HG03469 (cell line): ENCODE measurements around the gene TMED3.

Experiments used
- ATAC-seq: cut with Tn5 transposase; IDR thresholded peaks from one replicate; pipeline ENCODE4 v1.9.1; 2021; ENCODE audit warnings: mild to moderate bottlenecking, moderate library complexity, moderate number of reproducible peaks; ENCODE audit not compliant: unreplicated experiment

Gene TMED3

GRCh38 chr15:79310985-79311900, at the start of gene TMED3:
TSS of gene TMED3 (plus strand) at chr15:79311112. CDS start at chr15:79311250, 138 bp downstream.
- peak; percentile 85 for ATAC-seq

GRCh38 chr15:79261836-79262235, 49.1 kb upstream of the TMED3 start:
- ATAC-seq, result no peak

GRCh38 chr15:79265167-79265566, 45.7 kb upstream of the TMED3 start:
- ATAC-seq, result no peak

DNA sequence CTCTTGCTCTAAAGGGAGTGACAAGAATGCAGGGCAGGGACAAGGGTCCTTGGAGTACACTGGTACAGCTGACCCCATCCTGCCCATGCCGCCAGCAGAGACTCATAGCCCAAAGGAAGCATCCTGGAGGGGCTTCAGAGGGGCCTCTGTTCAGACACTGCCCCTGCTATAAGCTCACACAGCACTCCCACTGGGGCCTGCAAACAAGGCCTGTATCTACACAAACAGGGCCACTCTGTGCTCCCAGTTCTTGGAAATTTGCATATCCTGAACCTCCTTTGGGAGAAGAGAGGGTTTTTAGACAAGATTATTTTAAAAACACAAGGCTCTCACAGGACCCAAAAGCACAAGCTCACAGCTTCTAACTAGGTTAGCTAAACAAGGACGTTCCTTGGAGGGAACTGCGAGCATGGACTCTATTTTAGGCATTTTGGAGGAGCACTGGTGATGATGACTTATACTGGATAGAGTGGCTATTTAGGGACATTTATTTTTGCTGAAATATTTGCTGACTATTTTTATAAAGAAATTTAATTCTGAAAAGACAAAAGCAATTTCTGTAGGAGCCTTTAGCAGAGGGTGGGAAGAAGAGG, 44.8 kb upstream of the TMED3 start:
- no peak for ATAC-seq

- no peak for ATAC-seq
These were observed 28.3 kb upstream of the TMED3 start, which contains the start of gene ANKRD34C for GRCh38 chr15:79282371-79283251. TSS of gene ANKRD34C (plus strand) at chr15:79282722. CDS start at chr15:79293285, 10,563 bp downstream.

DNA sequence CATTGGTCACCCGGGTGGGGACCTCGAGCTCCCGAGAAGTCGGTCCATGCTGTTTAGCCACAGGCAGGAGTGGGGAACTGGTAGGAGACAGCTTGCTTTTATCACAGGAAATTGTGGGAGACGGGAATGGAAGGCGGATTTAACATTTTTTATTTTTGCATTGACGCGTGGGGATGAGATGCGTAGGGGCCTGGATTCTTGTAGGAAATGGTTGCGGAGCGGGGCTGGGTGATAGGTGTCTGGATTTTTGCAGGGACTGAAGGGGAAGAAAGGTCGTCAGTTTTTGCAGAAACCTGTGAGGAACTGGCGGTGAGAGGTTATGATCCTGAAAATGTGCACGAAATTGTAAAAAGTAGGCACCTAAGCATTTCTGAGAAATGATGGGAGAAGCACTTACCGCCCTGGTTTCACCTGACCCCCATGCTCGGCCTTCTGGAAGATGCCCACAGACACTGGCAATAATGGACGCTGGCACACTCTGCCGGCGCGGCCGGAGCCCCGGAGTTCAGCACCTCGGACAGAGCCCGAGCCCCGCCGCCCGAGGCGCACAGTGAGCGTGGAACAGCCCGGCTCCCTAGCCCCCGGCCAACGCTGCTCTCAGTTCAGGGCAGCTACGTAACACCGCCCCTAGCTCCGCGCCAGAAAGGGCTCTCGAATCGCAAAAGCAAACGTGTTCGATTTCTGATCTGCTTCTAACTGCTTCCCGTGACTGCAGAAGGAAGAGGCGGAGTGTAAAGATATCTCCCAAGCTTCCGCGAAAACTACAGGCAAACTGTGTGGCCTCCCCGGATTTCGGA, 27.5 kb upstream of the TMED3 start:
- ATAC-seq, result no peak

GRCh38 chr15:79290642-79291275, 20.2 kb upstream of the TMED3 start:
- ATAC-seq, result no peak

DNA sequence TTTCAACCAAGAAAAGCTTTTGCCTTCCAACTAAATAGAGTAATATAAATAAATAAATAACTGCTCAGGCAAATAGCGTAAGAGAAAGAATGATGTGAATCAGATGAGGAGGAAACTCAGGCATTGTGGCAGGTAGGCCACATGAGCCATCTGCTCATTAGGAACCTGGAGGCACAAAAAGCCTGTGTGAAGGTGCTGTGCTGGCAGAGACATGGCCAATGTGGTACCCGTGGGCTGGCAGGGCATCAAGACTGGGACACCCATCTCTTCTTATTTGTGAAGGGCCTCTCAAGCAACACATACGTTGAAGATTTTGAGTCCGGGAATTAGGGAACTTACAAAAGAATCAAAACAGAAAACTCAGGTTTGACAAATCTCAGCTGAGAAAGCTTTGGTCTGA, 18.9 kb upstream of the TMED3 start:
- ATAC-seq, result no peak

GRCh38 chr15:79294075-79294474, 16.8 kb upstream of the TMED3 start:
- no peak for ATAC-seq

DNA sequence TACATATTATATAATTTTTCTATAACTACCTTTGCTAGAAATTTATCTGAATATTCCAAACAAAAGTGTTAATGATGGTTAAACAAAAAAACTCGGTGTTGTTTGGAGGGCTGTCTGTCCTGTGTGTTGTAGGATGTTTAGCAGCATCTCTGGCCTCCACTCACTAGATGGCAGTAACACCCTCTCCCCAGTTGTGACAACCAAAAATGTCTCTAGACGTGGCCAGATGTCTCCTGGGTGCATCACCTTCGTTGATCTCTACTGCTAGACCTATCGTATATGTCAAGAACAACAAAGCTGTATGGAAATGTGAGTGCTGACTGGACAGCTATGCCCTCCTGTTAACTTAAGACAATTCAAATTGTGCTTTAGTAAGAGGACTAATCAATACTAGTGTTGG, 14.3 kb upstream of the TMED3 start:
- ATAC-seq, result no peak

- ATAC-seq, result no peak
These were observed 11.6 kb upstream of the TMED3 start for GRCh38 chr15:79299126-79299840.

- no peak for ATAC-seq
These were observed 11.1 kb upstream of the TMED3 start for GRCh38 chr15:79299841-79300235.

- ATAC-seq, result no peak
These were observed 3.7 kb upstream of the TMED3 start for GRCh38 chr15:79307251-79307650.

- no peak for ATAC-seq
These were observed 2.0 kb upstream of the TMED3 start for GRCh38 chr15:79308874-79309273.

- ATAC-seq, result peak; percentile 7
These were observed 314 bp upstream of the TMED3 start for GRCh38 chr15:79310612-79310984.

DNA sequence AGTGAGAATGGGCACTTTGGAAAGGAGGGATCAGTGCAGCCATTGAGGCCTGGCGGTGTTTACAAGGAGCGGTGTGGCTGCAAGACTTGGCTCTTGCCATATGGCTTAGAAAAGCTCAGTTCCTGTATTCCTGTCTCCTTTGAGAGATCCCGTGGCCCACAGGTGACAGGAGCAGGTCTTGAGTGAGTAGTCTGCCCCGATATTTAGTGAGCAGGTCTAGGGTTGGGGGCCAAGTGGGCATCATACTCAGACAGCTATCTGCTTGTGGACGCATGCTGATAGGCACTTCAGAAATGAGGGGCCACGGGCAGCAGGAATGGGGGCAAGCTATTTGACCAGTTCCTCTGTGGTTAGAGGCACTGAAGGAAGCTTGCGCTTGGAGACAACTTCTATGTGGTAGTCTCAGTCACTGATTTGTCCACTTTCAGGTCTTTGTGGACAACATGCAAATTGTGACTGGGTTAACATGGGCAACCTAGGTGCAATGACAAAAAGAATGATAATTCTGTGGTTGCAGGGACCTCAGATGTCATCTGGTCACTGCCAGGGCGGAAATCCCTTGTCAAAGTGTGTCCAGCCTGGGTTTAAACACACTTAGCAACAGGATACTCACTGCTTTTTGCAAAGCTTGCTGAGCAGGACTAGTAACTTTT, 1.1 kb downstream of the TMED3 start:
- ATAC-seq, result no peak

- no peak for ATAC-seq
These were observed 3.3 kb downstream of the TMED3 start for GRCh38 chr15:79314186-79314585.

DNA sequence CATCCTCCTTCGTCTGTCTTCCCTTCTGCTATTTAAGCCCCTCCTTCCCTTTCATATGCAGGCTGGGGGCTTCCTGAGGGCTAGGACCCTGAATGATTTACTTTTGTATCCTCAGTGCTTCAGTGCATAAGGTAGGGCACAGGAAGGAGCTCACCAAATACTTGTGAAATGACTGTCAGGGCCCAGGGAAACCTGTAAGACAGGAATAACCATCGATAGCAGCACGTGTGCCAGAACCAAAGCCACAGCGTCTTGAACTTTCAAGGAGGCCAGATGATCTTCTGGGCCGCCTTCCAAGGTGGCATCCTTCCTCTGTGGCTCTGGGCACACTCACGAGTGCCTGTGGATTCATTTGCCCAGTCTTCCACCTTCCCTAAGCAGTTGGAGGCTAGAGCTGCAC, 3.9 kb downstream of the TMED3 start:
- no peak for ATAC-seq
